ENCODE results near the gene PROM1.

PROM1 gene

DNA sequence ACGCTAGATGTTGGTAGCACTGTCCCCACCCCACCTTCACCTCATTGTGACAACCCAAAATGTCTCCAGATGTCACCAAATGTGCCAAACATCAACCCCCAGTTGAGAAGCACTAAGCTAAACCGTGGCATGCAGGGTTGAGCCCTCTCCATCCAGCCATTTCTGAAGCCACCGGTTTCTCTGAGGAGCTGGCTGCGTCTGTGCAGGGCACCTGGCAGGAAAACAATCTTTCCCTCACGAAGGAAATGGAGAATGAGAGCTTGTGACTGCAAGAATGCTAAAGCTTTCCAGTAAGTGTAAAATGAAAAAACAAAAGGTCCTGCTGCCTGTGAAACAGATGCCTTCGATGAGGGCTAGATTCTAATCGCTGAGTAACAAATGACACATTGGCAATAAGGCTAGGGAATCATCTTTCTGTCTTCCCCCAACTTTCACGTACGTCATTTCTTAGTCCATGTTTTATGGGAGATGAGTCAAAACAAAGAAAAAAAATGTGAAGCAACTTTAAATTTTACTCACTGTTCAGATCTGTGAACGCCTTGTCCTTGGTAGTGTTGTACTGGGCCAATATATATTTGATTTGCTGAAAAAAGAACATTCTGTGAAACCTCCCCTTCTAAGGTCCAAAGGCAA, 59.9 kb downstream of the PROM1 start:
- DNase-seq, result no peak

- DNase-seq, result no peak
These were observed 61.8 kb downstream of the PROM1 start for GRCh38 chr4:16021804-16022560.

DNA sequence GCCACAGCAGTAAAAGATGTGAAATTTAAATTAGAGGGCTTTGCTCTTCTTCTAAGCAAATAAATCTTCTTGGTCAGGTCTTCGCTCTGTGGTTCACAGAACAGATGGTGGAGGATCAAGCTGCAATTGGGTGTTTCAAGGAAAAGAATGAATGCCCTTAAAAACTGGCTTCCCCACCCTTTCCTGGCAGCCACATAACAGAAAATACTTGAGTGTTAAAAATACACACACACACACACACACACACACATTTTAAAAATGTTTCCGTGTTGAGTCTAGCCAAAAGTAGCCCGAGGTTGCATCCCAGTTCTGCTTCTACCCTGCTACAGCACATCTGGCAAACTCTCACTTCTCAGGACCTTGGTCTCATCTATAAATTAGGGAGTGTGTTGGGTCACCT, 64.2 kb downstream of the PROM1 start:
- no peak for DNase-seq

- no peak for DNase-seq
These were observed 65.0 kb downstream of the PROM1 start for GRCh38 chr4:16018841-16019240.

- no peak for DNase-seq
These were observed 65.7 kb downstream of the PROM1 start for GRCh38 chr4:16018061-16018676.

DNA sequence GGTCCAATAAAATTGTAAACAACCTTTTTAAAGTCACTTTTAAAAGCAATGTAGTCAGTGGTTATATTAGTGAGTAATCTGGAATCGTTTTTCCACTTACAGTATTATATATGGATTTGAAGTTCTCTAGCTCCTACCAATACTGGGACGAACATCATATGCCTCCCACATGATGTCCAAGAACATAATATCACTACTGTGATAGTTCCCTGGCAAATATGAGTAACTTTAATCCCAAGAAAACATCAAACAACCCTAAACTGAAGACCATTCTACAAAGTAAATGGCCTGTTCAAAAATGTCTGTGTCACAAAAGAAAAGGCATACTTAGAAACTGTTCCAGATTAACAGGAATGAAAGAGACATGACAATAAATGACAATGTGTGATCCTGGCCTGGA, 67.3 kb downstream of the PROM1 start:
- DNase-seq, result no peak

DNA sequence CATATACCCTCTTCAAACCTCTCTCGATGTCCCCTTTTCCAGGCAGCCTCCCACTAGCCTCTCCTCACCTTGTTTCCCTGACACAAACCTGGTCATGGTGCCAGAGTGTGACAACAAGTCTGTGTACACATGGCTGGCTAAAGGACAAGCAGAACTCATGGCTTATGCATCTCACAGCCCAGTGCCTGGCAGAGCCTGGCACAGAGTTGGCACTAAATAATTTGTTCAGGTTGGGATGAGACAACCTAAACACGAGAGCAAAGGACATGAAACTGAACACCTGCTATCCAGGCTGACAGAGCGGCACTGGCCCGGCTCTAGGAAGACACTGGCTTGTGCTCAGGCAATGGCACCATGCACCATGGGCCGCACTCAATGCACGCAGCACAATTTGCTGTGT, 72.7 kb downstream of the PROM1 start:
- DNase-seq, result no peak

- no peak for DNase-seq
These were observed 74.7 kb downstream of the PROM1 start for GRCh38 chr4:16009153-16009552.

DNA sequence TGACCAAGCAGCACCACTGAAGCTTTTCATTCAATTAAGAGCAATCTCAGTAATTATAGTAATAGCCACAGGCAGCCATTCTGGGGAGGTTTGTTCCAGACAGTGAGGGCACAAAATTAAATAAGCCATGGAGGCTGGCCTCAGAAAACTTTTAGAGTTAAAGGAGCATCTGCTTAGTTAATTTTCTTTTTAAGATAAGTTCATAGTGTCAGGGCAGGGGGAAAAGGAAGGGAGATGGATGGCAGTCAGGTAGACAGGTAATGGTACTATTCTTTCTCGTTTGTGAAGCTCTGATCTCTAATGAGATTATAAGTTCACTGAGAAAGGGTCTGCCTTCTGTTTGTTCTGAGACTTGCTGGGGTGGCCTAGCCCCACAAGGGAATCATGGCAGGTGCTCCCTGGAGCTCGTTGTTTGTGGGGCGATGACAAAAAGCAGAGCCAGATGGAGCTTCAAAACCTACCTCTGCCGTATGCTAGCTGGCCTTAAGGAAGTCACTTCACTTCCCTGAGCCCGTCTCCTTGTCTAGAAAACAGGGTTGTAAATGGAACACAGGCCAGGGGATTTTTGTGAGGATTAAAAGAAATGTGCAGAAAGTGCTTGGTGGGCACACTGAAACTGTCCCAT, 76.2 kb downstream of the PROM1 start:
- no peak for DNase-seq

GRCh38 chr4:16006771-16007446, 76.9 kb downstream of the PROM1 start:
- DNase-seq, result no peak

DNA sequence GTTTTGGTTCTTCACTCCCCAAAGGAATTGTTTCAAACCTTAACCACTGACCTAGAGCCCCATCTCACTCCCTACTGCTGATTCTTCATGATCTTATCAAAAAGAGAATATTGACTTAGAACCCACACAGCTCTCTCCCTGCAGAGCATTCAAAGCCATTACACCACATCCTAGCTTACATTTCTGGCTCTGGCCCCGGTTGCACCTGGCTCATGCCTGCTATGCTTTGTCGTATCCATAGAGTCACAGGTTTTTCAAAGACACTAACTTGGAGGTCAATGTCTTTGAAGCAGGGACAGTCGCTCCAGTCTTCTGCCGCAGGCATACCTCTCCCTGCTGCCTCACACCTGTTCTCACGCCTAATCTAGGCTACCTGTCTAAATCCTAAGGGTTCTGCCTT, 78.1 kb downstream of the PROM1 start:
- no peak for DNase-seq

GRCh38 chr4:16001484-16001858, 82.4 kb downstream of the PROM1 start:
- peak; percentile 53 for DNase-seq

GRCh38 chr4:16000708-16001483, 82.9 kb downstream of the PROM1 start:
- DNase-seq, result no peak

DNA sequence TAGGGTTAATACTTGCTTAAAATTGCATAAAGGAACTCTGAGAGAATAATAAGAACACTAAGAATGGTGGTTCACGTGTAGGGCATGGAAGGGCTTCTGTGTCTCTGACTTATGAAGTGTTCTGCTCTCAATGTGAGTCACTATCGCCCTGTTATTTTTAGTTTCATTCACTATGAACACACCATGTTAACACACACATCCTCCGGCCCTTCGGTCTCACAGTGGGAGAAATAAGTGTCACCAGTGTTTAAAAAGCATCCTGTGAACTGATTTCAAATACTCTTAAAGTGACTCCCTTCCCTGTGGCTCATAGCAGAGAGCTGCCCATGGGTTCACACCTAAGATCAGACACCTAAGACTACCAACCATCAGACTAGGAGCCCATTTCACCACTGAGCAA, 87.0 kb downstream of the PROM1 start:
- DNase-seq, result no peak

- no peak for DNase-seq
These were observed 88.0 kb downstream of the PROM1 start for GRCh38 chr4:15995826-15996225.

GRCh38 chr4:15992167-15992485, 91.7 kb downstream of the PROM1 start:
- no peak for DNase-seq

DNA sequence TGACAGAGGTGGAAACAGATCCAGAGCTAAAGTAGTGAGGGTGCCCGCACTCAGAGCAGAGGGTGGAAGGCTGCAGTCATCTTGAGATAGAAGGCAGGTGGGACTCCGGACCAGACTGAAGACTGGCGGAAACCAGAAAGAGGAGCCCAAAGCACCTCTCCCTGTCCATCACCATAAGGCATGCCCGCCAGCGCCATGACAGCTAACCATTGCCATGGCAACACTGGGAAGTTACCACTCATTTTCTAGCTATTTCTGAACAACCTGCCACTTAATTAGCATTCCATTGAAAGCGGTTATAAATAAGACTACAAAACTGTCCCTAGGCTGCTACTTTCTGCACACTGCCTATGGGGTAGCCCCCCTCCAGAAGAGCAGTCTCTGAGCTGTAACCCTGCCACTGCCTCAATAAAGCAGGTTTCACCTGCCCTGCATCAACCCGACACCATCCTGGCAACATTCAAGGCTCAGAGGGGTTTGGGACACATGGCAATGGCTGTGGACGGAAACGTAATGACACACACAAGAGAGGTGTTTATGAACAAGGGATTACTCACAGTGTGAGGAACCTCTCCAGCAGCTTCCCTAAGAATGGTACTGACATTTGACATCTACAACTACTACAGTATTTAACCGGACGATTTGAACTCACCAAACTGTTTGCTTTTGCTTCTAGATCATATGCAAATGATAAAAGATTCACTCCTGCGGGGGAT, 93.1 kb downstream of the PROM1 start:
- no peak for DNase-seq

- no peak for DNase-seq
These were observed 94.4 kb downstream of the PROM1 start for GRCh38 chr4:15989424-15989823.

DNA sequence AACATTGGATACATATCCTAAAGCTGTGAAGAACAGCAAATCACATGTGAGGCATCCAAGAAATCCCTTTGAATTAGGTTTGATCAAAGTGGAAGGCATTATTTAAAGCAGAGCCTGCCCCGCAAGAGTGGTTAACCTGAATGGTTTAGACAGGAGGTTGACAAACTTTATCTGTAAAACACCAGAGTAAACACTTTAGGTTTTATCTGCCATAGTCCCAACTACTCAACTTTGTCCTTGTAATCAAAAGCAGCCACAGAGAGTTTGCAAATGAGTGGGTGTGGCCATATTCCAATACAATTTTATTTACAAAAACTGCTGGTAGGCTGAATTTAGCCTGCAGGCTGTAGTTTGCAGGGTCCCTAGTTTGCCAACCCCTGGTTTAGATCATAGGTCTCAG, 95.6 kb downstream of the PROM1 start:
- no peak for DNase-seq

DNA sequence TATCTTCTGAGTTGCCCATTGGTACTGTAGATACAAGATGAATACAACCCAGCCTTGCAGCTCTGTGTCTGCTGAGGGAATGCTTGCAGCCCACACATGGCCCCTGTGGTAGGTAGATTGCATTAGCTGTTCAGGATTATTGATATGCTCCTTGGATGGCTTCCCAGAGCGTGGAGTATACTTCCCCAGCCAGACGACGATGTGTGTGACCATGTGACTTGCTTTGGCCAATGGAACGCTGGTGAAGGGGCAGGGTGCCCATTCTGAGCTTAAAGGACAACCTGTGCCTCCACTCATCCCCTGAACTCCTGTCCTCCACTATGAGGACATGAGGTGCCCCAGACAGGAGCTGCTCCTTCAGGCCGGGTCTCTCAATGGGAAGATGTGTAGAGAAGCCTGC, 96.9 kb downstream of the PROM1 start:
- DNase-seq, result no peak

DNA sequence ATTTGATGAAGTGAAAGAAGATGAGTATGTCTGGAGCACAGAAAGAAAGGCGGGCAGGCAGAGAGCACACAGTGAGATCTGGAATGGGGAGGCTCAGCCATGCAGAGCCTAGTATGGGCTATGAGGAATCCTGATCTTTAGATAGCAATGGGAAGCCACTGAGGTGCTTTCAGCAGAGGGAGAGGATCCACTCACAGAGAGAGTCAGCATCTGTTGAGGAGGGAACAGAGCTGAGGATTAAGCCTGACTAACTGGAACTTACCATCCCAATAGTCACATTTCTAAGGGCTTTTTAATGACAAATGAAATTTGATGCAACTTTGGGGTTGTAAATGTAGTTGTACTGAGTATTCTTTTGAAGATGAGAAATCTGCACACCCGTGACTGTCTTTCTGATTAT, 100.2 kb downstream of the PROM1 start:
- no peak for DNase-seq
